ENCODE data around the gene SDK2.

GRCh38 chr17:73492821-73493814 lies 151.1 kb downstream of the SDK2 start:
- TF ChIP-seq CTCF (IDR thresholded peaks at IDR 0.05; ENCODE audit: control extremely low read depth in 1 of 3, insufficient read depth in 1 of 3, low read depth in 1 of 3, low read length in 3 of 3) (no peak), EZH2 (IDR thresholded peaks at IDR 0.05; ENCODE audit: low read depth, low read length, severe bottlenecking) (no peak), POLR2AphosphoS5 (IDR thresholded peaks at IDR 0.05; ENCODE audit: low read depth, low read length) (no peak), EP300 (IDR thresholded peaks at IDR 0.05; ENCODE audit: borderline replicate concordance in 1 of 2, low read depth in 2 of 2, low read length in 2 of 2) (no peak), CHD2 (IDR thresholded peaks at IDR 0.05; ENCODE audit: low read length) (no peak), SP4 (IDR thresholded peaks at IDR 0.05; ENCODE audit: low read length) (no peak), TAF1 (IDR thresholded peaks at IDR 0.05; ENCODE audit: low read depth, low read length) (no peak), SIN3A (conservative IDR thresholded peaks at IDR 0.05 in 1 of 2, IDR thresholded peaks at IDR 0.05 in 1 of 2; ENCODE audit: low read depth in 1 of 2, low read length in 2 of 2) (no peak), KDM1A (IDR thresholded peaks at IDR 0.05; ENCODE audit: borderline replicate concordance, low read length) (peak; percentile 91; the same call in 1 of the 2 replicates)
